ENCODE measurements around the gene PAGR1. TPM values are rescaled to one million over a fixed set of nuclear protein-coding genes. Genes with fewer than 3 reads are reported as not detected.
"Not testable (repeated sequence)": the region's sequence is repeated elsewhere in the genome, so short reads cannot be mapped to it uniquely, and the experiment has no call there.

PAGR1 gene
- 117 and 122 TPM in 2 replicates for total RNA-seq (2014; rRNA removed; shearing (Covaris generic); ENCODE audit: low replicate concordance)

DNA sequence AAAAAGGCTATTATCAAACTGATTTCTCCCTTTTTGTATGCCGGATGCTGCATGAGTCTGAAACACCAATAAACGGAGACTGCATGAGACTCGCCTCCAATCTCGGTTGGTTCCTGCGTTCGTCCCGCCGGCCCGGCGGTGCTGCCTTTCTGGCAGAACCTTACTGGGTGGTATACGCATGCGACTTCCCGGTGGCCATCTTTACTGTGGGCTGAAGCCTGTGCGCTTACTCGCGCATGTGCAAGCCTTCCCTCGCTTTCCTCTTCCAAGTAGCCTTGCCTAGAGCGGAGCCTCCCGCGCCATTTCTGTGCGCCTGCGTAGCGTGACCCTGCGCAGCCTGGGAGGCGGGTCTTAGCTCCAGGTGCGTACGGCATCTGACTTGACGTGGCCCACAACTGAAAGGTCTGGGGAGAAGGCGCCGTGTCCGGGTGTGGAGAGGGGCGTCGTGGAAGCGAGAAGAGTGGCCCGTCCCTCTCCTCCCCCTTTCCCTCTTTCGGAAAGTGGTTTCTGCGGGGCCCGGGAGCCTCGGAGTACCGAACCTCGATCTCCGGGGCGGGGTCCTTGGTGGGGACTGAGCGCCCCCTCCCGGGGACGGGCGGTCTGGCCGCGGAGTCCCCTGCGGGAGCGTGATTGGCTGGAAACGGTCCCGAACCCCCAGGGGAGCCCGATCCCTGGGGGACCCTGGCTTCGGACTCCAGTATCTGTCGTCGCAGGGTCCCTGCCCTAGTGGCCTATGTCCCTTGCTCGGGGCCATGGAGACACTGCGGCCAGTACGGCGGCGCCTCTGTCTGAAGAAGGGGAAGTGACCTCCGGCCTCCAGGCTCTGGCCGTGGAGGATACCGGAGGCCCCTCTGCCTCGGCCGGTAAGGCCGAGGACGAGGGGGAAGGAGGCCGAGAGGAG is at the start of gene PAGR1:
Gene PAGR1, plus strand, starts transcription at position 360 of the 901 bp plus-strand sequence. Its CDS starts 374 bp downstream, at position 734.
- in situ Hi-C loops (cut with HindIII; ENCODE audit: low pct_unique_long_range_greater_than_20kb, low sequenced_read_pairs) = no loop called here
- DNase-seq (ENCODE audit: low read depth) = peak; percentile 99

DNA sequence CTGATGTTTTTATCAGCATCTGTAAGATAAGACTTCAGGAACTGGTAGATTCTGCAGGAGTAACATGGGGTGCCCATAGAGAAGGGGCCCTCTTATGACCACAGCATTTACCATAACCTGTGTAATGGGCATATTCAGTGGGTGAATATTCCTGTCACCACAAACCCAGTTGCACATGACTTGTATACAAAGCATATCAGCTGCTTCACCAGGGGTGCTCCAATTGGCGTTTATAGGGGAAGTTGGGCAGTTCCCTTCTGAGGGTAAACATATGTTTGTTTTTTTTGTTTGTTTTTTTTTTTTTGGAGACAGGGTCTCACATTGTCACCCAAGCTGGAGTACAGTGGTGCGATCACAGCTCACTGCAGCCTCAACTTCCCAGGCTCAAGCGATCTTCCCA is 49.4 kb upstream of the PAGR1 start:
- DNase-seq (ENCODE audit: low read depth) = no peak
- in situ Hi-C loops (cut with HindIII; ENCODE audit: low pct_unique_long_range_greater_than_20kb, low sequenced_read_pairs) = no loop called here

DNA sequence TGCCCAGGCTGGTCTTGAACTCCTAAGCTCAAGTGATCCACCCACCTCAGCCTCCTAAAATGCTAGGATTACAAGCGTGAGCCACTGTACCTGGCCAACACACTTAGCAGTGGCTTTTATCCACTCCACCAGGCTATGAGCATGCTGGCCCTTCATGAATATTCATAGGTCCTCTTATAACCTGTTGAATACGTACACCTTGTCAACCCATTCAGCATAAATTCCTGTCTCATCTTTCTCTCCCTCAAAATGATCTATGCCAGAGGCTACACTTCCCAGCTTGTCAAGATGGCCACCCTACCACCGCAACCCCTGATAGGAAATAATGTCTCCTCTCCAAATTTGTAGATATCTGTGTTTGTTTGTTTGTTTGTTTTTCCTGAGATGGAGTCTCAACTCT is 48.9 kb upstream of the PAGR1 start:
- in situ Hi-C loops (cut with HindIII; ENCODE audit: low pct_unique_long_range_greater_than_20kb, low sequenced_read_pairs) = no loop called here
- DNase-seq (ENCODE audit: low read depth) = no peak

DNA sequence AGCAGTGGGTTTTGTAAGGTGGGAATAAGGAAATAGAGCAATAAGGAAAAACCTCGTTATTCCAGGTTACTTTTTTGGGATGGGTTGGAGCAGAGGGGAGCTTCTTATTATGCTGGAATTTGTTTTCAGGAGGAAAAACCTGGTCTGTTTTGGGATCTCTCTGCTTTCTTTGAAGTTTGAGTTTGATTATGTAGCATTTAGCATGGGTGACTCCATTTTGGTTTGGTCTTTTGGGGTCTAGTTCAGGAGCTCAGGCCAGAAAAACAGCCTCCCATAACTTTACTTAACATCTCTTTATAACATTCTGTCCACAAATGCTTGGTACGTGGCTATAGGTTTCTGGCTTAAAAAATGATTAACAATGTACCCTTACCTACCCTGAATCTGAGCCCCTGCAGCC is 46.4 kb upstream of the PAGR1 start:
- no peak for DNase-seq (ENCODE audit: low read depth)
- in situ Hi-C loops (cut with HindIII; ENCODE audit: low pct_unique_long_range_greater_than_20kb, low sequenced_read_pairs) = no loop called here

DNA sequence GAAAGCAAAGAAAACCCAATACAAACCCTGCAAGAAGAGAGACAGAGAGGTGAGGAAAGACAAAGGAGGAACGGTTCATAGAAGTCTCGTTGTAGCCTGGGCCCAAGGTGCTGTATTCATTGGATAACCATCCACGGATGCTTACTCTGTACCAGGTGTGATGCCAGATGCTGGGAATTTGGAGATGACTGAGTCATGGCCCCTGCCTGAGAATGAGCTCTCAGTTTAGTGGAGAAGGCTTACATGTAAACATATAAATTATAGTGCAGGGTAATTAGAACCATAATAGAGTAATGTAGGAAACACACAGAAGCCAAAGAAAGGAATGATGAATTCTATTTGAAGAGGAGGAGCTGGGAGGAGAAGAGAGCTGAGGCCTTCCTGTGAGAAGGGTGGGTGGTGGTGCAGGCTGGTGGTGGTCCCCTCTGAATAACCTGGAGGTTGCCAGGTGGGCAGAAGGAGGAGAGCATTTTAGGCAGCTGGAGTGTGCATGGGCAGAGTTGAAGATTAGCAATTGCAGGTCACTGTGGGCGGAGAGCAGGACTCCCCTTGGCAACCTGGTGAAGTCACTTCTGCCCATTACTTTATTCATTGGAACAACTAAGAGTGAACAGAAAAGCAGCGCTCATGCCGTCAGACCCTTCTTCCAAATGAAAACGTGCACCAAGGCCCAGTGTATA is 45.6 kb upstream of the PAGR1 start:
- DNase-seq (ENCODE audit: low read depth) = no peak
- in situ Hi-C loops (cut with HindIII; ENCODE audit: low pct_unique_long_range_greater_than_20kb, low sequenced_read_pairs) = no loop called here

DNA sequence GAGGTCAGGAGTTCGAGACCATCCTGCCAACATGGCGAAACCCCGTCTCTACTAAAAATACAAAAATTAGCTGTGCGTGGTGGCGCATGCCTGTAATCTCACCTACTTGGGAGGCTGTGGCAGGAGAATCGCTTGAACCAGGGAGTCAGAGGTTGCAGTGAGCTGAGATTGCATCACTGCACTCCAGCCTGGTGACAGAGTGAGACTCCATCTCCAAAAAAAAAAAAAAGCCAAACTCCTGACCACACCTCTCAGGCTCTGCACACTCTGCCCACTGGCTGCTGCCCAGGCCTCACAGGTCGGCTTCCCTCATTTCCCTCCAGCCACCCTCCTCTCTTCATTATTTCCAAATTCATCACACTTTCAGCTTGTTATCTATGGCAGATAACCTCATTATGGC is 43.6 kb upstream of the PAGR1 start:
- DNase-seq (ENCODE audit: low read depth); in situ Hi-C loops (cut with HindIII; ENCODE audit: low pct_unique_long_range_greater_than_20kb, low sequenced_read_pairs): not testable (repeated sequence)

DNA sequence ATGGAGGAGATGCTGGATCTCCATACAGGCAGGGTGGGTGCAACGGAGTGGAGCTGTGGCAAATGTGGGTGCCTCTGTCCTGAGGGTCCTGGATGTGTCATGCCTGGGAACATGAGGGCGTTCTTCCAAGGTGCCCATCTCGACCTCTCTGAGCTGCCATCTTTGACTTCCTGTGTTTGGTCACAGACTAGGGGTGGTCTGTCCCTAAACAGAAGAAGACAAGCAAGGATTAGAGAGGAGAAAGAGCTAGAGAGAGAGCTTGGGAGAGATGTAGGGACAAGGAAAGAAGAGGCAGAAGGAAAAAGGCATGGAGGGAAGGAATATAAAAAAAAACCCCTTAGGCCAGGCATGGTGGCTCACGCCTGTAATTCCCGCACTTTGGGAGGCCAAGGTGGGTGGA is 41.2 kb upstream of the PAGR1 start:
- DNase-seq (ENCODE audit: low read depth) = no peak
- in situ Hi-C loops (cut with HindIII; ENCODE audit: low pct_unique_long_range_greater_than_20kb, low sequenced_read_pairs) = no loop called here

DNA sequence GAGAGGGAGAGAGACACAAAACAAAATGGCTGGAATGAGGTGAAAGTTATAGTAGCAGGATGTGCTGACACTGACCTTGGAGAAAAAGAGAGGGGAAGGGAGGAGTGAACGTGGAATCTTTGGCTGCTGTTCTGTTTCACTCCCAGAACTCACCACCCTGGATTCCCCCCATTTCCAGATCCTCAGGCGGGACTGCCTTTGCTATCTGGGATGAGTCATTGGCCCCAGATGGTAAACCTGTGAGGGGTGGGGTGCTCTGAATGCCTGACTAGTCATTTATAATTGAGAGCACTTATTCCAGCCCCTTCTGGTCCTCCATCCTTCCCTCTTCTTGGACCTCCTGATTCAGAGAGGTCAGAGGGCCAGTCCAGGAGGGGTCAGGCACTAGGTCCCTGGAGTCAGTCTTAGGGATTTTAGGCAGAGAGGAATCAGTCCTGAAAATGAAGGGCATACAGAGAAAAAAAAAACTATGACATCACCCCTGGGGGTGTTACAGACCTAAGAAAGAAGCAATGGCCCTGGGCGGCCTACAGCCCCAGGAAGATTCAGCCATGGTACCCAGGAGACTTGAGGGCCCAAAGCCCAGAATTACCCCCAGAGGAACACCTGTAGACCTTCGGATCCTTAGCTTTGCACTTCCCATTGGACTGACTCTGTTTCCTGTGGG is 40.1 kb upstream of the PAGR1 start:
- in situ Hi-C loops (cut with HindIII; ENCODE audit: low pct_unique_long_range_greater_than_20kb, low sequenced_read_pairs) = no loop called here
- DNase-seq (ENCODE audit: low read depth) = no peak

DNA sequence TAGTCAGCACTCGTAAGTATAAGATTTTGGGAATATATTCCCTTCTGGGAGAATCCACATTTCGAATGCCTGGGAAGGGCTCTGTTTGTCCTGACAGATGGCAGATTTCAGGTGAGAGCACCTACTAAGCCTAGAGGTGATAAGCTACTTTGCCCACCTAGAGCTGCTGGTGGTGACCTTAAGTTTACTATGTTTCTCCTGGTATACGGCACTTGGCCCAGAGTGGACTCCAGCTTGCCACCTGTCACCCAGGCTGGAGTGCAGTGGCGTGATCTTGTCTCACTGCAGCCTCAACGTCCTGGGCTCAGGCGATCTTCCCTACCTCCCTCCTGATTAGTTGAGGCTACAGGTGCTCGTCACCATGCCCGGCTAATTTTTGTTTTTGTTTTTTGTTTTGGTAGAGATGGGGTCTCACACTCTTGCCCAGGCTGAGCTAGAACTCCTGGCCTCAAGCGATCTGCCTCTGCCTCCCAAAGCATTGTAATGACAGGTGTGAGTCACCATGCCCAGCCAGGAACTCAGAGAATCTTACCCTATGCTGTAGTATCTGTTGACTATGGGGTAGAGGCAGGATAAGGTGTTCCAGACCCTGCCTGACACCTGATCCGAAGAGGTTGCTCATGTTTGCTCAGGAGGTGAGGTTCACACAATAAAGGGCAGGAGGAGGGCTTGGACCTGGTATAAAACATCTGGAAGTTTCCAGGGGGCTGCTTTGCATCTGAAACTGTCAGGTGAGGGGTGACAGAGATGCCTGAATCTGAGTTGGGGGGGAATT is 38.2 kb upstream of the PAGR1 start, which contains the start of gene ZG16:
Gene ZG16, plus strand, starts transcription at position 681 of the 775 bp plus-strand sequence. CDS start 1,011 bp downstream, outside the sequence.
- no peak for DNase-seq (ENCODE audit: low read depth)
- in situ Hi-C loops (cut with HindIII; ENCODE audit: low pct_unique_long_range_greater_than_20kb, low sequenced_read_pairs) = no loop called here

DNA sequence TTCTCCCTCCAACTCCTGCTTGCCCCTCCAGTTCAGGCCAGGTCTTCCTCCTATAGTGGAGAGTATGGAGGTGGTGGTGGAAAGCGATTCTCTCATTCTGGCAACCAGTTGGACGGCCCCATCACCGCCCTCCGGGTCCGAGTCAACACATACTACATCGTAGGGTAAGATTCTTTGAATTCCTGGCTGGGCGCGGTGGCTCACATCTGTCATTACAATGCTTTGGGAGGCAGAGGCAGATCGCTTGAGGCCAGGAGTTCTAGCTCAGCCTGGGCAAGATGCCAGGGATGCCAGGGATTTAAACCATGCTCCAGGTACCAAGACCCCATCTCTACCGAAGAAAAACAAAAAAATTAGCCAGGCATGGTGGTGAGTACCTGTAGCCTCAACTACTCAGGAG is 36.5 kb upstream of the PAGR1 start:
- DNase-seq (ENCODE audit: low read depth) = no peak
- in situ Hi-C loops (cut with HindIII; ENCODE audit: low pct_unique_long_range_greater_than_20kb, low sequenced_read_pairs) = no loop called here

DNA sequence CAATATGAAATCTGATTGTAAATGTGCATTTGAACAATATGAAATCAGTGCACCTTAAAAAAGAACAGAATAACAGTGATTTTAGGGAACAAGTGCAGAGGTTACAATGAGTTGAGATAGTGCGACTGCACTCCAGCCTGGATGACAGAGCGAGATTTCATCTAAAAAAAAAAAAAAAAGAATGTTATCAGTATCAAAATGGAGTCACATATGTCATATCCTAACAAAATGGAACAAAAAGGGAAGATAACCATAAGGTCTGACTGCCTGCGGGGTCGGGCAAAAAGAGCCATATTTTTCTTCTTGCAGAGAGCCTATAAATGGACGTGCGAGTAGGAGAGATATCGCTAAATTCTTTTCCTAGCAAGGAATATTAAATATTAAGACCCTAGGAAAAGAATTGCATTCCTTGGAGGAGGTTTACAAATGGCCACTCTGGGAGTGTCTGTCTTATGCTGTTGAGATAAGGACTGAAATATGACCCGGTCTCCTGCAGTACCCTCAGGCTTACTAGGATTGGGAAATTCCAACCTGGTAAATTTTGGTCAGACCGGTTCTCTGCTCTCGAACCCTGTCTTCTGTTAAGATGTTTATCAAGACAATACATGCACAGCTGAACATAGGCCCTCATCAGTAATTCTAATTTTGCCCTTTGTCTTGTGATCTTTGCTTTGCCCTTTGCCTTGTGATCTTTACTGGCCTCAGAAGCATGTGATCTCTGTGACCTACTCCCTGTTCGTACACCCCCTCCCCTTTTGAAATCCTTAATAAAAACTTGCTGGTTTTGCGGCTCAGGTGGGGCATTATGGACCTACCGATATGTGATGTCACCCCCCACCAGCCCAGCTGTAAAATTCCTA is 32.6 kb upstream of the PAGR1 start:
- DNase-seq (ENCODE audit: low read depth); in situ Hi-C loops (cut with HindIII; ENCODE audit: low pct_unique_long_range_greater_than_20kb, low sequenced_read_pairs): not testable (repeated sequence)

DNA sequence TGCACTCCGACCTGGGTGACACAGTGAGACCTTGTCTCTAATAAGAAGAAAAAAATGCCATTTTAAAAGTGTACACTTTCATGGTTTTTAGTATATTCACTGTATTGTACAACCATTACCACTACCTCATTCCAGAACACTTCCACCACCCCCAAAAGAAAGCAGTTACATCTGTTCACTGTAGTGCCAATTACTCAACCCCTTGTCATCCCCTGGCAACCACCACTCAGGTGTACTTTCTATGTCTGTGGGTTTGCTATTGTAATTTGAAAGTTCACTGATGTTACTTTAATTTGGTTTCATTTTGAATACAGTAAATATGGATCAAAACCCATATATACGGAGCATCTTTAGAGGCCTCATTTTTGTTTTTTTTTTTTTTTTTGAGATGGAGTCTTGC is 31.8 kb upstream of the PAGR1 start:
- in situ Hi-C loops (cut with HindIII; ENCODE audit: low pct_unique_long_range_greater_than_20kb, low sequenced_read_pairs) = no loop called here
- DNase-seq (ENCODE audit: low read depth) = no peak

DNA sequence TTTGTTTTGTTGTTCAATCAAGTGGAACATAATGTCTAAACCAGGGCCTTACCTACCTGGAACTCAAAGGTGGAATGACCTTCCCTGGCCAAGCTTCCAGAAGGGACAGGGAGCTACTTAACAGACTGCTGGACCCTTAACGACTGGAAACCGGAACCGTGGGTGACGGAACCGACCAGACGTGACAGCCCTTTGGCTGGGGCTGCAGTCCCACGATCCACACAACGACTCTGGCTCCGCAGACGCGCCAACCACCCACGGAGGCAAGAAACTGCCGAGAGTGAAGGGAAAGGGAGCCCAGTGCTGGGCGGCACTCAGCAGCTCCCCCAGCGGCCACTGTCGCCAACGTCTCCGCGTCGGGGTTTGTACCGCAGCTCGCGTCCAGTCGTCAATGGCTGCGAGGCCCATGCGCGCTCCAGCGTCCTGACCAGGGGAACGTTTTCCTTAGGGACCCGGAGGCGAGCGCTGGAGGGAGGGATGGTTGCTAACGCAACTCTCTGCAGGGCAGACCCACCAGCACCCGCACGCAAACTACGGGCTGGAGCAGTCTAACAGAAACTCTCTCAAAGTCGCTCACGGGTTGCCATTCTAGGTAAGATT is 31.0 kb upstream of the PAGR1 start:
- in situ Hi-C loops (cut with HindIII; ENCODE audit: low pct_unique_long_range_greater_than_20kb, low sequenced_read_pairs) = no loop called here
- DNase-seq (ENCODE audit: low read depth) = peak; percentile 40

DNA sequence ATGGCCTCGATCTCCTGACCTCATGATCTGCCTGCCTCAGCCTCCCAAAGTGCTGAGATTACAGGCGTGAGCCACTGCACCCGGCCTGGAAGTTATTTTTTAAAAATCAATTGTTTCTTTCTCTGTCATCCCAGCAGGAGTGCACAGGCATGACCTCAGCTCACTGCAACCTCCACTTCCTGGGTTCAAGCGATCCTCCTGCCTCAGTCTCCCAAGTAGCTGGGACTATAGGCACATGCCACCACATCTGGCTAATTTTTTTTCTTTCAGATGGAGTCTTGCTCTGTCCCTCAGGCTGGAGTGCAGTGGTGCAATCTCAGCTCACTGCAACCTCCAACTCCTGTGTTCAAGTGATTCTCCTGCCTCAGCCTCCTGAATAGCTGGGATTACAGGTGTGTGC is 28.8 kb upstream of the PAGR1 start:
- in situ Hi-C loops (cut with HindIII; ENCODE audit: low pct_unique_long_range_greater_than_20kb, low sequenced_read_pairs); DNase-seq (ENCODE audit: low read depth): not testable (repeated sequence)

DNA sequence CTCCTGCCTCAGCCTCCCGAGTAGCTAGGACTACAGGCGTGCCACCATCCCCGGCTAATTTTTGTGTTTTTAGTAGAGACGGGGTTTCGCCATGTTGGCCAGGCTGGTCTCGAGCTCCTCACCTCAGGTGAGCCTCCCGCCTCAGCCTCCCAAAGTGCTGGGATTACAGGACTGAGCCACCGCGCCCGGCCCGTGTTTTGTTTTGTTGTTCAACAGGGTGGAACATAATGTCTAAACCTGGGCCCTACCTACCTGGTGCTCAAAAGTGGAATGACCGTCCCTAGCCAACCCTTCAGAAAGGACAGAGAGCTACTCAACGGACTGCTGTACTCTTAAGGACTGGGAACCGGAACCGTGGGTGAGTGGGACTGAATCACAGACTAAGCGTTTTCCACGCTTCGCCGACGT is 26.2 kb upstream of the PAGR1 start:
- no peak for DNase-seq (ENCODE audit: low read depth)
- in situ Hi-C loops (cut with HindIII; ENCODE audit: low pct_unique_long_range_greater_than_20kb, low sequenced_read_pairs) = no loop called here

DNA sequence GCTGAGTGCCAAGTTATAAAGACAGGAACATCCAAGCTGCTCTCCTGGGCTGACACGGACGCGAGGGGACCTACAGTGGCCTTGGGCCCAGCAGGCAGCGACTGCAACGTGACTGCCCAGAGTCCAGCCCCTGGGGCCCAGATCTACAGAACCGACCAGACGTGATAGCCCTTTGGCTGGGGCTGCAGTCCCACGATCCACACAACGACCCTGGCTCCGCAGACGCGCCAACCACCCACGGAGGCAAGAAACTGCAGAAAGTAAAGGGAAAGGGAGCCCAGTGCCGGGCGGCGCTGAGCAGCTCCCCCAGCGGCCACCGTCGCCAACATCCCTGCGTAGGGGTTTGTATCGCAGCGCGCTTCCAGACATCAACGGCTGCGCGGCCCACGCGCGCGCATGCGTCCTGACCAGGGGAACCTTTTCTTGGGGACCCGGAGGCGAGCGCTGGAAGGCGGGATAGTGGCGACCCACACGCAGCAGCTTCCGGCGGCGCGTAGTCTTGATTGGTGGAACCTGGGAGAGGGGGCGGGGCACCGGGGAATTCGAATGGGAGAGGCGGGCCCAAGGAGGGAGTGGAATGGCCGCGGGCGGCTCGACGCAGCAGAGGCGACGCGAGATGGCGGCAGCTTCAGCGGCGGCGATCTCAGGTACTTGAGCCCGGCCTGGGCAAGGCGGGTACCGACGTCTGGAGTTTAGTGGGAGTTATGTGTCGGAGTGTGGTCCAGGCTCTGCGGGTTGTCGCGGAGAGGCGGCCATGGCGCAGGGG is 25.6 kb upstream of the PAGR1 start, which contains the start of gene KIF22:
Gene KIF22, plus strand, starts transcription at position 569 of the 766 bp plus-strand sequence. Its CDS starts 9 bp downstream, at position 578.
- DNase-seq (ENCODE audit: low read depth) = peak; percentile 99
- in situ Hi-C loops (cut with HindIII; ENCODE audit: low pct_unique_long_range_greater_than_20kb, low sequenced_read_pairs) = no loop called here
